C4-2B (cell line): Measurements from ENCODE around the gene TPCN1.
A peak's percentile ranks its signal among the peaks of the same experiment; 100 is the strongest.

ENCODE experiments used
- H3K27ac ChIP-seq: fragments of 450-650 bp; 2 replicates; pipeline ENCODE4 v1.5.1; 2017
- CTCF ChIP-seq: fragments of 450-650 bp; conservative IDR thresholded peaks from 2 replicates; pipeline ENCODE4 v1.5.1; 2017; ENCODE audit warnings: mild to moderate bottlenecking
- ZFX ChIP-seq: fragments of 450-650 bp; IDR thresholded peaks from 2 replicates; pipeline ENCODE4 v1.6.1; 2017

Gene TPCN1

GRCh38 chr12:113240395-113240794 is 19.1 kb downstream of the TPCN1 start:
- no peak overlapping the region for H3K27ac ChIP-seq

GRCh38 chr12:113241191-113242025 is 20.1 kb downstream of the TPCN1 start:
- peak overlapping the region; percentile 0; the same call in 1 of the 2 replicates for H3K27ac ChIP-seq
- no peak for TF ChIP-seq CTCF
- no peak for TF ChIP-seq ZFX

More at GRCh38 chr12:113240395-113240794, 19.1 kb downstream of the TPCN1 start:
- TF ChIP-seq CTCF (no peak), ZFX (no peak)

- TF ChIP-seq ZFX (no peak), CTCF (no peak)
- H3K27ac ChIP-seq = no peak overlapping the region; the same call in 1 of the 2 replicates
These were observed 20.8 kb downstream of the TPCN1 start for GRCh38 chr12:113242026-113242418.

GRCh38 chr12:113242560-113242959 is 21.3 kb downstream of the TPCN1 start:
- no peak overlapping the region; the same call in 1 of the 2 replicates for H3K27ac ChIP-seq
- no peak for TF ChIP-seq ZFX
- TF ChIP-seq CTCF = no peak

GRCh38 chr12:113244047-113244460 is 22.8 kb downstream of the TPCN1 start:
- peak overlapping the region; percentile 77 for H3K27ac ChIP-seq
- TF ChIP-seq CTCF (no peak), ZFX (no peak)

GRCh38 chr12:113244478-113244958 is 23.3 kb downstream of the TPCN1 start:
- TF ChIP-seq ZFX (no peak), CTCF (no peak)

GRCh38 chr12:113245695-113246477 is 24.6 kb downstream of the TPCN1 start:
- H3K27ac ChIP-seq = peak overlapping the region; percentile 77
- TF ChIP-seq ZFX = no peak
- TF ChIP-seq CTCF = no peak

More at GRCh38 chr12:113244478-113244958, 23.3 kb downstream of the TPCN1 start:
- H3K27ac ChIP-seq = peak overlapping the region; percentile 77
